Retinal pigment epithelial cell (primary cell): Measurements from ENCODE around the gene PHF21A.
A peak's percentile ranks its signal among the peaks of the same experiment; 100 is the strongest.

Experiments used
- DNase-seq: peaks from one replicate; pipeline ENCODE4 v3.0.0-alpha.2; 2010; ENCODE audit warnings: low read depth
- H3K4me3 ChIP-seq: 2 replicates; pipeline ENCODE4 v1.5.1; 2011; ENCODE audit warnings: mild to moderate bottlenecking, low read length, control low read depth, moderate library complexity
- CTCF ChIP-seq: conservative IDR thresholded peaks from 2 replicates; pipeline ENCODE4 v1.5.1; 2011; ENCODE audit warnings: low read depth, low read length, control low read depth, inconsistent platforms

Gene PHF21A

GRCh38 chr11:45899448-45900174 lies 221.6 kb downstream of the PHF21A start:
- peak overlapping the region; percentile 47 for H3K4me3 ChIP-seq
- peak; percentile 57 for DNase-seq
- TF ChIP-seq CTCF, result no peak

GRCh38 chr11:45899086-45899447 lies 222.2 kb downstream of the PHF21A start:
- H3K4me3 ChIP-seq, result peak overlapping the region; percentile 47
- TF ChIP-seq CTCF, result no peak
- DNase-seq, result no peak

GRCh38 chr11:45897556-45897955 lies 223.7 kb downstream of the PHF21A start:
- no peak for DNase-seq
- TF ChIP-seq CTCF, result no peak
- H3K4me3 ChIP-seq, result no peak overlapping the region

GRCh38 chr11:45896422-45896984 lies 224.8 kb downstream of the PHF21A start:
- DNase-seq, result no peak
- no peak overlapping the region for H3K4me3 ChIP-seq
- TF ChIP-seq CTCF, result no peak

- no peak for TF ChIP-seq CTCF
- DNase-seq, result no peak
- H3K4me3 ChIP-seq, result no peak overlapping the region
Observed at GRCh38 chr11:45895553-45896259, 225.5 kb downstream of the PHF21A start.

GRCh38 chr11:45894555-45895247 lies 226.6 kb downstream of the PHF21A start:
- no peak for DNase-seq

More at GRCh38 chr11:45894555-45895247, 226.6 kb downstream of the PHF21A start:
- TF ChIP-seq CTCF, result no peak
- no peak overlapping the region for H3K4me3 ChIP-seq
